HG03571 (cell line): ENCODE measurements around the gene RAD9B.

Experiments used
- ATAC-seq: cut with Tn5 transposase; IDR thresholded peaks from one replicate; pipeline ENCODE4 v1.9.1; 2021; ENCODE audit not compliant: unreplicated experiment

The RAD9B gene

GRCh38 chr12:110550981-110551380 lies 48.9 kb downstream of the RAD9B start:
- ATAC-seq, result no peak
